HepG2 (cell line): ENCODE results near the gene DIP2C. TPM values are rescaled to one million over a fixed set of nuclear protein-coding genes. Genes with fewer than 3 reads are reported as not detected.

ENCODE experiments used
- ATAC-seq: fragments of 200-7000 bp; cut with Tn5 transposase; 3 replicates; pipeline ENCODE4 v1.9.1; 2020; ENCODE audit warnings: mild to moderate bottlenecking, moderate library complexity
- BruUV-seq: library from RNA; stranded (reverse); fragments of 400-500 nt; replicated peaks from 2 replicates; lab custom pipeline; 2021; lab: Mats Ljungman, UMichigan
- CTCF ChIA-PET: fragments of 300-600 bp; formaldehyde crosslinking; extraction: SDS; loops from one replicate; lab custom pipeline; 2021; ENCODE audit warnings: low total read pairs, inconsistent platforms, low intra/inter-chr PET ratio; lab: Yijun Ruan, JAX
- POLR2A ChIA-PET: fragments of 350-600 bp; sonication (Branson Sonifier 250); formaldehyde crosslinking; loops from one replicate; lab custom pipeline; 2020; ENCODE audit warnings: antibody characterized with exemption, inconsistent platforms; lab: Yijun Ruan, JAX
- DNase-seq: peaks from one replicate; pipeline ENCODE4 v3.0.0-alpha.2; 2015; ENCODE audit warnings: low spot score
- FAIRE-seq: peaks from 3 replicates; lab custom pipeline; 2011; peaks lifted over from hg19 to GRCh38; lab: Jason Lieb, UNC
- H2AFZ ChIP-seq: one replicate; pipeline ENCODE4 v1.6.1; 2011; ENCODE audit warnings: low read length, inconsistent platforms
- H3K27ac ChIP-seq: fragments of 300-600 bp; 3 replicates; pipeline ENCODE4 v1.8.0; 2011; ENCODE audit warnings: mixed run types, mild to moderate bottlenecking, mixed read lengths, low read length, inconsistent platforms; ENCODE audit not compliant: insufficient read depth; ENCODE audit errors: extremely low read length
- H3K27me3 ChIP-seq, 2 experiments: fragments of 200-600 bp in 1 of 2; 2 replicates in 1 of 2; 3 replicates in 1 of 2; pipeline versions ENCODE4 v1.6.0 to v1.8.0; 2011; ENCODE audit warnings: low read length in 2 of 2, mild to moderate bottlenecking in 2 of 2, moderate library complexity in 2 of 2, inconsistent platforms in 1 of 2; ENCODE audit not compliant: insufficient read depth in 2 of 2, control insufficient read depth in 1 of 2
- H3K36me3 ChIP-seq, 2 experiments: fragments of 200-600 bp in 1 of 2; replicated peaks in 1 of 2; 2 replicates in 1 of 2; 3 replicates in 1 of 2; pipeline versions ENCODE4 v1.5.1 to v1.8.0; 2011; ENCODE audit warnings: low read length in 2 of 2, inconsistent platforms in 1 of 2; ENCODE audit not compliant: insufficient read depth in 2 of 2, control insufficient read depth in 1 of 2
- H3K4me1 ChIP-seq: 2 replicates; pipeline ENCODE4 v1.5.1; 2012; ENCODE audit warnings: low read length, inconsistent platforms; ENCODE audit not compliant: insufficient read depth
- H3K4me2 ChIP-seq: 2 replicates; pipeline ENCODE4 v1.6.0; 2011; ENCODE audit warnings: low read depth, low read length, inconsistent platforms
- H3K4me3 ChIP-seq, 3 experiments: fragments of 200-600 bp in 1 of 3; sonication (generic), shearing (Covaris generic) in 1 of 3; replicated peaks in 1 of 3; 2 replicates each; pipeline ENCODE4 v1.5.1; 2011 to 2016; ENCODE audit warnings: low read length in 3 of 3, inconsistent platforms in 2 of 3, low read depth in 2 of 3, mild to moderate bottlenecking in 2 of 3, control low read depth in 1 of 3, mixed read lengths in 1 of 3; ENCODE audit not compliant: insufficient read depth in 1 of 3
- H3K79me2 ChIP-seq: one replicate; pipeline ENCODE4 v1.6.1; 2011; ENCODE audit warnings: low read length, inconsistent platforms; ENCODE audit not compliant: insufficient read depth
- H3K9ac ChIP-seq: 2 replicates; pipeline ENCODE4 v1.6.0; 2011; ENCODE audit warnings: mild to moderate bottlenecking, low read depth, low read length, inconsistent platforms; ENCODE audit not compliant: insufficient read depth
- H3K9me3 ChIP-seq: 2 replicates; pipeline ENCODE4 v1.5.1; 2012; ENCODE audit warnings: mild to moderate bottlenecking, low read length
- H4K20me1 ChIP-seq: 2 replicates; pipeline ENCODE4 v1.6.0; 2011; ENCODE audit warnings: inconsistent platforms, mild to moderate bottlenecking, low read length, moderate library complexity; ENCODE audit not compliant: insufficient read depth
- AKAP8 ChIP-seq: sonication (generic); formaldehyde crosslinking; IDR thresholded peaks from 2 replicates; pipeline ENCODE4 v1.5.1; 2020; ENCODE audit warnings: mild to moderate bottlenecking, missing genetic modification reagents
- DMTF1 ChIP-seq: sonication (generic); formaldehyde crosslinking; IDR thresholded peaks from 2 replicates; pipeline ENCODE4 v1.4.0; 2020; ENCODE audit warnings: mild to moderate bottlenecking, missing genetic modification reagents
- ETV5 ChIP-seq: IDR thresholded peaks from 2 replicates; pipeline ENCODE4 v1.6.1; 2018; ENCODE audit warnings: missing biosample characterization, missing genetic modification reagents, inconsistent platforms, borderline replicate concordance
- IRX3 ChIP-seq: sonication (generic); formaldehyde crosslinking; IDR thresholded peaks from 2 replicates; pipeline ENCODE4 v1.8.1; 2023; ENCODE audit warnings: mild to moderate bottlenecking, low read depth, missing genetic modification reagents, borderline replicate concordance
- KDM3A ChIP-seq: IDR thresholded peaks from 2 replicates; pipeline ENCODE4 v1.6.1; 2018; ENCODE audit warnings: low read depth, missing compliant biosample characterization
- KLF12 ChIP-seq: sonication (generic); formaldehyde crosslinking; IDR thresholded peaks from 2 replicates; pipeline ENCODE4 v1.4.0; 2020; ENCODE audit warnings: missing genetic modification reagents, borderline replicate concordance
- LBX2 ChIP-seq: sonication (generic); formaldehyde crosslinking; IDR thresholded peaks from 2 replicates; pipeline ENCODE4 v1.5.0; 2020; ENCODE audit warnings: missing genetic modification reagents, mild to moderate bottlenecking, borderline replicate concordance
- MTA1 ChIP-seq: sonication (generic); formaldehyde crosslinking; IDR thresholded peaks from 2 replicates; pipeline ENCODE4 v1.4.0; 2020; ENCODE audit warnings: missing genetic modification reagents, mild to moderate bottlenecking, borderline replicate concordance
- MXD3 ChIP-seq: IDR thresholded peaks from 2 replicates; pipeline ENCODE4 v1.6.1; 2016; ENCODE audit warnings: mild to moderate bottlenecking, missing biosample characterization, missing genetic modification reagents
- RELA ChIP-seq: sonication (generic); formaldehyde crosslinking; IDR thresholded peaks from 2 replicates; pipeline ENCODE4 v1.4.0; 2020; ENCODE audit warnings: missing genetic modification reagents
- SMAD3 ChIP-seq: sonication (generic); formaldehyde crosslinking; IDR thresholded peaks from 2 replicates; pipeline ENCODE4 v1.4.0; 2020; ENCODE audit warnings: missing genetic modification reagents
- TSC22D2 ChIP-seq: sonication (generic); formaldehyde crosslinking; IDR thresholded peaks from 2 replicates; pipeline ENCODE4 v1.5.1; 2020; ENCODE audit warnings: missing genetic modification reagents, mild to moderate bottlenecking, borderline replicate concordance
- ZNF280B ChIP-seq: sonication (generic); formaldehyde crosslinking; IDR thresholded peaks from 2 replicates; pipeline ENCODE4 v1.5.0; 2020; ENCODE audit warnings: missing genetic modification reagents, mild to moderate bottlenecking, borderline replicate concordance
- ZNF607 ChIP-seq: sonication (generic); formaldehyde crosslinking; IDR thresholded peaks from 2 replicates; pipeline ENCODE4 v1.5.1; 2020; ENCODE audit warnings: missing genetic modification reagents, mild to moderate bottlenecking, borderline replicate concordance
- ZNF841 ChIP-seq: sonication (generic); formaldehyde crosslinking; IDR thresholded peaks from 2 replicates; pipeline ENCODE4 v1.8.1; 2023; ENCODE audit warnings: missing genetic modification reagents, borderline replicate concordance
- WGBS: methylation state at CpG from one replicate; pipeline ENCODE4 v1.1.6; 2017; ENCODE audit warnings: low lambda C conversion rate; 5-methylcytosine and 5-hydroxymethylcytosine counted together
- in situ Hi-C: cut with HindIII; loops from 2 replicates; pipeline ENCODE4 v1.10.0; 2017; ENCODE audit warnings: low pct_unique_long_range_greater_than_20kb; ENCODE audit not compliant: extremely low pct_ligation_motif_present
- intact Hi-C: fragments of 100-400 bp; cut with micrococcal nuclease; formaldehyde crosslinking; loops from one replicate; pipeline ENCODE4 v1.10.0; 2022; ENCODE audit not compliant: unreplicated experiment
- polyA plus RNA-seq, 8 experiments: library from polyadenylated mRNA; depleted of rRNA in 3 of 8; stranded (reverse) in 7 of 8; unstranded in 1 of 8; fragments of >200 nt; fragmentation: Illumina TruSeq in 4 of 8; extraction: Trizol in 4 of 8; gene quantifications; 2 replicates each; pipeline versions ENCODE4 v1.2.1 to v1.2.3, GENCODE V29; 2011 to 2016; ENCODE audit warnings: low read depth in 4 of 8, missing spikeins in 1 of 8, mixed read lengths in 1 of 8; ENCODE audit not compliant: insufficient read depth in 1 of 8
- total RNA-seq, 5 experiments: library from RNA; depleted of rRNA; stranded (reverse); fragments of >200 nt; fragmentation: Illumina TruSeq; extraction: Trizol; gene quantifications; 2 replicates each; pipeline ENCODE4 v1.2.3, GENCODE V29; 2016; ENCODE audit warnings: low read depth in 1 of 5

The DIP2C gene
- total and polyA plus RNA-seq, 2 of the 13 experiments (the other 11 are each of a cell fraction or from before 2014, with no cell fraction given): 2.2 to 2.7 TPM

- ChIA-PET CTCF (no interaction called here), POLR2A (interaction anchor here (1.0 to 2.9 kb wide), 4 partner anchors 16 to 51 kb away, joined by 4 to 14 read pairs (median 4); no protein-coding TSS in a partner anchor)
- Histone ChIP-seq H3K27ac (no peak overlapping the region), H3K4me3 (peak overlapping the region in 2 of 3 experiments; percentile 38 to 64; a peak in 3 of 6 replicates), H3K4me2 (peak overlapping the region; percentile 86), H3K36me3 (no peaks in the 10 kb centered on the region), H3K79me2 (no peaks in the 10 kb centered on the region), H4K20me1 (peaks cover 4% of the 10 kb centered on the region; the same call in 1 of the 2 replicates), H3K4me1 (peaks cover 24% of the 10 kb centered on the region), H2AFZ (no peak overlapping the region), H3K9ac (peak overlapping the region; percentile 52), H3K27me3 (no peaks in the 10 kb centered on the region), H3K9me3 (no peaks in the 10 kb centered on the region)
- intact Hi-C loops (no loop called here), in situ Hi-C loops (no loop called here)
- FAIRE-seq (no peak), ATAC-seq (no peak), DNase-seq (no peak)
- TF ChIP-seq IRX3 (CRISPR knock-in tag): no peak
- TF ChIP-seq KLF12: no peak
- no peak for TF ChIP-seq AKAP8 (CRISPR knock-in tag)
- no peak for TF ChIP-seq KDM3A
- TF ChIP-seq MTA1 (CRISPR knock-in tag): no peak
- no peak for TF ChIP-seq ZNF280B (CRISPR knock-in tag)
- no peak for TF ChIP-seq SMAD3 (CRISPR knock-in tag)
- TF ChIP-seq RELA: no peak
- no peak for TF ChIP-seq ZNF841 (CRISPR knock-in tag)
- no peak for TF ChIP-seq ZNF607
- TF ChIP-seq TSC22D2 (CRISPR knock-in tag): no peak
- TF ChIP-seq ETV5 (CRISPR knock-in tag): no peak
- TF ChIP-seq MXD3: no peak
- no peak for TF ChIP-seq LBX2 (CRISPR knock-in tag)
- no peak for TF ChIP-seq DMTF1
- 86% methylated on average over 21 of the region's 21 CpGs for WGBS
- no TSS peak for BruUV-seq
Measured at GRCh38 chr10:625751-626711, 63.4 kb downstream of the DIP2C start.
